Measurements from ENCODE around the gene FA2H. TPM values are rescaled to one million over a fixed set of nuclear protein-coding genes. Genes with fewer than 3 reads are reported as not detected.
"Not testable (repeated sequence)": the region's sequence is repeated elsewhere in the genome, so short reads cannot be mapped to it uniquely, and the experiment has no call there.

Gene FA2H
- total and polyA plus RNA-seq, 2 of the 13 experiments (the other 11 are each of a cell fraction or from before 2014, with no cell fraction given) = 0.20 TPM; not detected in 1

GRCh38 chr16:74766729-74767128 lies 7.9 kb downstream of the FA2H start (continued):
- TF ChIP-seq CENPBD1 (CRISPR knock-in tag; IDR thresholded peaks at IDR 0.05; ENCODE audit: borderline replicate concordance, low read depth) = no peak
- no peak for TF ChIP-seq FOXJ3 (CRISPR knock-in tag; IDR thresholded peaks at IDR 0.05; ENCODE audit: borderline replicate concordance)
- no peak for TF ChIP-seq ZNF414 (CRISPR knock-in tag; IDR thresholded peaks at IDR 0.05)

DNA sequence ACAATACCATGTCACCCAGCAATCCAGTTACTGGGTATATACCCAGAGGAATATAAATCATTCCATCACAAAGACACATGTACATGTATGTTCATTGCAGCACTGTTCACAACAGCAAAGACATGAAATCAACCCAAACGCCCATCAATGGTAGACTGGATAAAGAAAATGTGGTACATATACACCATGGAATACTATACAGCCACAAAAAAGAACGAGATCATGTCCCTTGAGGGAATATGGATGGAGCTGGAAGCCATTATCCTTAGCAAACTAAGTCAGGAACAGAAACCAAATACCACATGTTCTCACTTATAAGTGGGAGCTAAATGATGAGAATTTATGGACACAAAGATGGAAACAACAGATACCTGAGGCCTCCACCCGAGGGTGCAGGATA lies 10.4 kb downstream of the FA2H start:
- FAIRE-seq; H3K4me1 ChIP-seq (ENCODE audit: insufficient read depth, low read length); ATAC-seq; H3K79me2 ChIP-seq (ENCODE audit: insufficient read depth, low read length); CTCF ChIA-PET (ENCODE audit: low intra/inter-chr PET ratio, low total read pairs); H3K27ac ChIP-seq (ENCODE audit: extremely low read length, insufficient read depth, low read length); H4K20me1 ChIP-seq (ENCODE audit: insufficient read depth, low read length); intact Hi-C loops (cut with micrococcal nuclease; ENCODE audit: unreplicated experiment); DNase-seq (ENCODE audit: low spot score); H3K9me3 ChIP-seq (ENCODE audit: low read length); H3K4me2 ChIP-seq (ENCODE audit: low read depth, low read length); H3K4me3 ChIP-seq (replicated peaks in 1 of 3; ENCODE audit: insufficient read depth in 1 of 3, low read depth in 2 of 3, low read length in 3 of 3); H2AFZ ChIP-seq (ENCODE audit: low read length); H3K9ac ChIP-seq (ENCODE audit: insufficient read depth, low read depth, low read length); BruUV-seq (replicated peaks); H3K36me3 ChIP-seq (replicated peaks in 1 of 2; ENCODE audit: control insufficient read depth in 1 of 2, insufficient read depth in 2 of 2, low read length in 2 of 2); in situ Hi-C loops (cut with HindIII; ENCODE audit: extremely low pct_ligation_motif_present, low pct_unique_long_range_greater_than_20kb); POLR2A ChIA-PET: not testable (repeated sequence)
- peaks cover 0 to 49% of the 10 kb centered on the region in 2 experiments; a peak in 3 of 5 replicates for H3K27me3 ChIP-seq (ENCODE audit: control insufficient read depth in 1 of 2, insufficient read depth in 2 of 2, low read length in 2 of 2)
- 0% methylated on average over 3 of the region's 3 CpGs for WGBS (ENCODE audit: low lambda C conversion rate)

DNA sequence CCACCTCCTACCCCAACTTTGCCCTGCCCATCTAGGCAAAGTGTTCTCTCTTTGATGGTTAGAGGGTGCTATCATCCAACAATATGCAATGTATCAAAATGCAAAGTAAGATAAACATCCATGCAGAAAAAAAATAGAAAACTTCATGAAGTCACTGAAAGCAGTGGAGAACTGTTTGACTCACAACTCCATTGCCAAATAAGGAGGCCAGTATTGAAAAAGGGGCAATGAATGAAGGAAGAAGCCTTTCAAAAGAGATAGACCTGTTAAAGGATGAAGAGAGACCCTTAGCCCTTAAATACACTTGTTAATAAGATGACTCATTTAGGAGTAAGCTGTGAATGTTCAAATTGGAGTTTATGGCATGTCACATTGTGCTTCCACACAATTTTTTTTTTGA lies 13.0 kb downstream of the FA2H start:
- no TSS peak for BruUV-seq (replicated peaks)
- ATAC-seq (no peak), DNase-seq (ENCODE audit: low spot score) (no peak), FAIRE-seq (no peak)
- Histone ChIP-seq H3K4me2 (ENCODE audit: low read depth, low read length) (no peak overlapping the region), H3K79me2 (ENCODE audit: insufficient read depth, low read length) (no peaks in the 10 kb centered on the region), H4K20me1 (ENCODE audit: insufficient read depth, low read length) (no peaks in the 10 kb centered on the region), H3K4me1 (ENCODE audit: insufficient read depth, low read length) (peaks cover 9% of the 10 kb centered on the region; the same call in 1 of the 2 replicates), H3K4me3 (replicated peaks in 1 of 3; ENCODE audit: insufficient read depth in 1 of 3, low read depth in 2 of 3, low read length in 3 of 3) (no peak overlapping the region), H3K9me3 (ENCODE audit: low read length) (no peaks in the 10 kb centered on the region), H3K27ac (ENCODE audit: extremely low read length, insufficient read depth, low read length) (no peak overlapping the region), H3K27me3 (ENCODE audit: control insufficient read depth in 1 of 2, insufficient read depth in 2 of 2, low read length in 2 of 2) (peaks cover 0 to 36% of the 10 kb centered on the region in 2 experiments; a peak in 2 of 5 replicates), H2AFZ (ENCODE audit: low read length) (no peak overlapping the region), H3K9ac (ENCODE audit: insufficient read depth, low read depth, low read length) (no peak overlapping the region), H3K36me3 (replicated peaks in 1 of 2; ENCODE audit: control insufficient read depth in 1 of 2, insufficient read depth in 2 of 2, low read length in 2 of 2) (no peaks in the 10 kb centered on the region)
- ChIA-PET POLR2A (no interaction called here), CTCF (ENCODE audit: low intra/inter-chr PET ratio, low total read pairs) (no interaction called here)
- in situ Hi-C loops (cut with HindIII; ENCODE audit: extremely low pct_ligation_motif_present, low pct_unique_long_range_greater_than_20kb) = no loop called here
- intact Hi-C loops (cut with micrococcal nuclease; ENCODE audit: unreplicated experiment) = no loop called here
- no peak for TF ChIP-seq TSC22D2 (CRISPR knock-in tag; IDR thresholded peaks at IDR 0.05; ENCODE audit: borderline replicate concordance)
- no peak for TF ChIP-seq ZNF776 (CRISPR knock-in tag; IDR thresholded peaks at IDR 0.05)
- TF ChIP-seq ZBTB20 (CRISPR knock-in tag; IDR thresholded peaks at IDR 0.05; ENCODE audit: borderline replicate concordance, low read depth) = no peak
- TF ChIP-seq, protein P1, sequence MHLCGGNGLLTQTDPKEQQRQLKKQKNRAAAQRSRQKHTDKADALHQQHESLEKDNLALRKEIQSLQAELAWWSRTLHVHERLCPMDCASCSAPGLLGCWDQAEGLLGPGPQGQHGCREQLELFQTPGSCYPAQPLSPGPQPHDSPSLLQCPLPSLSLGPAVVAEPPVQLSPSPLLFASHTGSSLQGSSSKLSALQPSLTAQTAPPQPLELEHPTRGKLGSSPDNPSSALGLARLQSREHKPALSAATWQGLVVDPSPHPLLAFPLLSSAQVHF (CRISPR knock-in tag; IDR thresholded peaks at IDR 0.05) = no peak
- no peak for TF ChIP-seq PTBP1 (IDR thresholded peaks at IDR 0.05; ENCODE audit: low read depth, low read length, poor library complexity, severe bottlenecking)
- no peak for TF ChIP-seq CEBPG (CRISPR knock-in tag; IDR thresholded peaks at IDR 0.05)
- no peak for TF ChIP-seq RBM22 (optimal IDR thresholded peaks at IDR 0.05; ENCODE audit: low read length)
- no peak for TF ChIP-seq ZNF761 (CRISPR knock-in tag; conservative IDR thresholded peaks at IDR 0.05)
- TF ChIP-seq SIX1 (CRISPR knock-in tag; IDR thresholded peaks at IDR 0.05; ENCODE audit: borderline replicate concordance) = no peak
- no peak for TF ChIP-seq PATZ1 (CRISPR knock-in tag; IDR thresholded peaks at IDR 0.05)
- no peak for TF ChIP-seq SMC3 (IDR thresholded peaks at IDR 0.05; ENCODE audit: low read length)
- no peak for TF ChIP-seq ZSCAN22 (CRISPR knock-in tag; IDR thresholded peaks at IDR 0.05)
